Measurements from ENCODE around the gene N4BP2L1.

Gene N4BP2L1

DNA sequence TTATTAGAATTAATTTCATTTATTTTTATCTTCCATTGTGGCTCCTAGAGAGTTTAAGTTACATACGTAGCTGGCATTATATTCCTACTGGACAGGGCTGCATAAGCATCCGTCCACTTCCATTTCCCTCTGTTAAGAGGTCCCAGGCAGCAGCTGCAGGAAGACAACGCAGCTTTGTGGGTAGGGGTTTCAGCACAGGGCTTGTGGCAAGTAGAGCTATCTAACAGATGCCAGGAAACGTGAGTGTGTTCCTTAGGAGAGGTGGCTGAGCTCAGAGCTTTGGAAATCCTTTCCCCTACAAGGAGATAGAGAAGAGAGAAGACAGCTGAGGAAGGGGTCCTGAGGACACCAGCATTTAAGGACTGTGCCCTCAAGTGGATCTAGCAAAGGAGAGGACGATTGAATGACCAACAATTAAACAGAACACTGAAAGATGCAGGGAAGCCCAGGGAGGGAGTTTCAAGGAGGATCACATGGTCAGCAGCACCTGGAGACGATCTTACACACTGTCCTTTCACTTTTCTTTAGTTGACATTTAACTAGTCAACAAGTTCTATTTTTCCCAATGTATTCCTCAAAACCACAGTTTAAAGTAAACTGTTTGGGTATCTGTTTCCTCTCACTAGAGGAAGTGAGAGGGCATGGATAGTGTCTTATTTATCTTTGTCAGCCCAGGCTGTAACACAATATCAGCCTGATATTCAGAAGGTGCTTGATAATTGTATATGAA, 2.3 kb upstream of the N4BP2L1 start:
- DNase-seq: no peak

DNA sequence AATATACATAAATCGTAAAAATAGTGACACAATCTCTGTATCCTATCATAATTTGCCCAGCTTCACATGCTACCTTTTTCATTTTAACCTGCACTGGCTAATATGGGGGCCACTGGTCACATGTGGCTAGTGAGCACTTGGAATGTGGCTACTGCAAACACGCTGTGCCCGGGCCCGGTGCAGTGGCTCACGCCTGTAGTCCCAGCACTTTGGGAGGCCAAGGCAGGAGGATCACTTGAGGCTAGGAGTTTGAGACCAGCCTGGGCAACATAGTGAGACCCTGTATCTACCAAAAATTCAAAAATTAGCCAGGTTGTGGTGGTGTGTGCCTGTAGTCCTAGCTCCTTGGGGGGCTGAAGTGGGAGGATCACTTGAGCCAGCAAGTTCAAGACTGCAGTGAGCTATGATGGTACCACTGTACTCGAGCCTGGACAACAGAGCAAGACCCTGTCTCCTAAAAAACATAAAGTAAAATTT, 1.5 kb upstream of the N4BP2L1 start:
- no peak for DNase-seq

DNA sequence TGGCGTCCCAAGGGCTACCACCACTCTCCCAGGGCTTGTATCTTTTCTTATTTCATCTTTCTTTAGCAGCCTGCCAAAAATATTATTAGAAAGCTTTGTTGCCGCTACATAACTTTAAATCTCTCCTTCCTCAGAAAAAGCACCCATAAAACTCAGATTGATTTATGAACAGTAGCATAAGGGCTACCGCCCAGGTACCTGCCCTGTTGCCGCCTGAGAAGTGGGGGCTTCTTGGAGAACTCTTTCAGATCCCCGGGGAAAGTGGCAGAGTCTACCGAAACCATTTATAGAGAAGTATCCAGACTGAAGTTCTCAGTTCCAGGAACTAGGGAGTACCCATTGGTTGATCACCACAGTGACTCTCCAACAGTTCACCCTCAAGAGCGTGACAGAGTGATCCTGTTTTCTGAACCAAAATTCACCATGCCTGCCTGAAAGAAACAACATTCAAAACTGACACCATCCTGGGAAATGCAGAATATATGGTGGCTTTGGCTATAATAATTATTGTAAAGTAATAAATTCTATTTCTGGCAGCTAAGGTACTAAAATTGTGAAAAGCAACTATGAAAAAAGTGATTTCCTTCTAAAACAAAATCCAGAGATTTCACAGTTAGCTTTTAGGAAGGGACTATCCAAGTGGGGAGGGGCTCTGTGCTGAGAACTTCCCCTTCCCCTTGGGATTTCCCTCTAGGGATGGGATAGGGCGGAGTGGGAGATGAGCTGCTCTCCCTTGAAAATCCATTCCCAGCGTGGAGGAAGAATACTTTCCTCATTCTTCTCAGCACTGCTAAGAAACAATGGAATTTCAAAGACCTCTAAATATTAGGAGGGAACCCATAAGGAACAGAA, 877 bp upstream of the N4BP2L1 start:
- no peak for DNase-seq

DNA sequence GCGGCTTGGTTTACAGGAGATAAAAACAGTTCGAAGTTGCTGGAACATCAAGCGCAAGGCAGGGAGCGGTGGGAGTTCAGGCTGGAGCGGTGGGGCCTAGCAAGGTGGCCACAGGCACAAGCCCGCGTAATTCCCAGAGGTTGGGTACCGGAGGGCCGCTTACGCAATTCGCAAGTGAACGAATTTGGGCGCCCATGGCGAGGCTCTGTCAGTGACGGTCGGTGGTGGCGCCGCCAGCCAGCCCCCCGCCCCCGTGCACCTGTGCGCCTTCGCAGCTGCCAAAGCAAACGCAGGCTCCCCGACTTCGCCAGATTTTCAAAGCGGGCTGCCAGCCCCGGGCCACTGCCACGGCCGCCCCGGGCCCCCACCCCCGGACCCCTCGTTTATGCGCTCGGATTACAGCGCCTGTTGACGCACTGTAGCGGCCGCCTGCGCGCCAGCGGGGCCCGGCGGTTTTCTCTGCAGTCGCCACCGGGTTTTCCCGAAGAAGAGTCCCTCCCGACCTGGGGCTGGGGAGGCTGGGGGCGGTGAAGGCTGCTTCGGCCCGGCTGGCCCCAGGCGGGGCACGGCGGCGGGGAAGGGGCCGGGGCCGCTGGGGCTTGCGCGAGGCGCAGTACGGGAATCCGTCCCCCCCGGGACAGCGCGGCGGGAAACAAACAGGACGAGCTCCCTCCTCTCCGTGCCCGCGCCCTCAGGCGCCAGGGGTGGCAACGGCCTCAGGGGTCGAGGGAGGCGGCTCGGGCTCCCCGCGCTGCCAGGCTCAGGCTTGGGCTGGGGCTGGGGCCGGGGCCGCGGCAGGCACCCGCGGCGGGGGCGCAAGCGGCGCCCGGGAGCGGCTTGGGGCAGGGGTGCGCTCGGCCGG, 709 bp downstream of the N4BP2L1 start:
- peak; percentile 67 for DNase-seq

DNA sequence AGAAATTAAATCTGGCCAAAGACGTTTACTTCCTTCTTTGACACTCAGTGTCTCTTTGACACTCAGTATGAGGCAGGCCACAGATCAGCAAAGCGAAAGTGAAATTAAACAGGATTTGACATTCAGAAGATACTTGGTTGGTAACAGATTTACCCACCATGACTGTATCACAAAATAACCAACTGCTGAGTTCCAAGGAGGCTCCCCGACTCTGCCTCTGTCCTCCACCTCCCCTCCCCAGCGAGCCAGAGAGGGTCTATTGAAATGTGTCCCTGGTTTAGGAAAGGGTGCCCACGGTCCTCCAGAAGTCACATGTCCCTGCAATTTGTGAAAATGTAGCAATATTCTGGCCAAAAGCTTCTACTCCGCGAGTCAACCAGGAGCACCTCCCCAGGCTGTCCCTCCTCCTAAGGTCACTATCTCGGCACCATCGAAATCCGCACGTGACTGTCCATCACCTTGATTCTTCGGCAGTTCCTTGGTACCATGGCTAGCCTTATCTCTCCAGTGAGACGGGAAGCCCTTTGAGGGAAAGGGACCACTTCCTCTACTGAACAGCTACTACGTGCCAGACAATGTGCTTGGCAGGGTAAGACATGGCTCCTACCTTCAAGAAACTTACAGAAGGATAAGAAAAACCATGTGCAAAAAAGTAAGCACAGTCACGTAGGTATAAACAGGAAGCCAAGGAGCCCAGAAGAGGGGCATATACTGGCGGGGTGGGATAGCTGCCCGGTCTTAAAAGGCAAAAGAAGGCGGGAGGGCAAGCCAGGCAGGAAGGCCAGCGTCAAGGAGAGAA, 1.5 kb downstream of the N4BP2L1 start:
- peak; percentile 83 for DNase-seq

DNA sequence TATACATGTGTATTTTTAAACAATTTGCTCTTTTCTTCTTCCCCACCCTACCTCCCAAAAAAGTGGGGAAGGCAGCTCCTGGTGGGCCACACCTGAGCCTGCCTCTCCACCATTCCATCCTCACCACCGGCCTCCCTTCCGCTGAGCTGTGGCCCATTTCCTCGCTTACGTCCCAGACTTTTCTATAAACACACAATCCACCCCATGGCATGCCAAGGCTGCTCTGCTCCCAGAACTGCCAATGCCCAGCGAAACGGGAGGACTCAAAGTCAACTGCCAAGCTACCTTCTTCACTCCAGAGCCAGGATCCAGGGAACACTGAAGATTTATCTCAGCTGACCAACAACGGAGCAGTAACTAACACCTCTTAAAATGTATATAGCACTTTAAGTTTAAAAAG, 2.8 kb downstream of the N4BP2L1 start:
- no peak for DNase-seq

DNA sequence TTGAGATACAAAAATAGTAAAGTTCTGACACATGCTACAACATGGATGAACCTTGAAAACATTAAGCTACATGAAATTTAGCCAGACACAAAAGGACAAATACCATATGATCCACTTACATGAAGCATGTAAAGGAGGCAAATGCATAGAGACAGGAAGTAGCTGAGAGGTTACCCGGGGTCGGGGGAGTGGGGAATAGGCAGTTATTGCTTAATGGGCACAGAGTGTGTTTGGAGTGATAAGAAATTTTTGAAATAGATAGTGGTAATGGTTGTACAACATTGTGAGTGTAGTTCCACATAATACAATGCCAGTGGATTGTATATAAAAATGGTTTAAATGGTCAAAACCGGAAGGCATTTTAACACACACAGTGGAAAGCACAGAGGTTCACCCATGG, 4.3 kb downstream of the N4BP2L1 start:
- no peak for DNase-seq

DNA sequence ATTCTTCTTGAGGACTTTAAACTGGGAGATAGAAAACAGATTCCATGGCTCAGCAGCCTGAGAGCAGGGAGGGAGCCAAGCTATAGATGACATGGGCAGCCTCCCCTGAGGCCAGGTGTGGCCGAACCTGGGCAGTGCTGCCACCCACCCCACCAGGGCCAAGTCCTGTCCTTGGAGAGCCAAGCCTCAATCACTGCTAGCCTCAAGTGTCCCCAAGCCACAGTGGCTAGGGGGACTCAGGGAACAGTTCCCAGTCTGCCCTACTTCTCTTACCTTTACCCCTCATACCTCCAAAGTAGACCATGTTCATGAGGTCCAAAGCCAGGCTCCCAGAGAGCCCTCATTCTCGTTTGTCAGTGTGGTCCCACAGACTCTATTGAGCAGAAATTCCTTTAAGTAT, 8.1 kb downstream of the N4BP2L1 start:
- no peak for DNase-seq

DNA sequence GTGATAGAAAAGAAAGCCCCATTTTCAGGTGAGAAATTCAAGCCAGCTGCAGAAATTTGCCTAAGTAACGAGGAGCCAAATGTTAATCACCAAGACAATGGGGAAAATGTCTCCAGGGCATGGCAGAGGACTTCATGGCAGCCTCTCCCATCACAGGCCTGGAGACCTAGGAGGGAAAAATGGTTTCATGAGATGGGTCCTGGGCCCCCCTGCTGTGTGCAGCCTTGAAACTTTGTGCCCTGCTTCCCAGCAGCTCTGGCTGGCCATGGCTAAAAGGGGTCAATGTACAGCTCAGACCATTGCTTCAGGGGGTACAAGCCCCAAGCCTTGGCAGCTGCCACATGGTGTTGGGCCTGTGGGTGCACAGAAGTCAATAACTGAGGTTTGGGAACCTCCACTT, 9.9 kb downstream of the N4BP2L1 start:
- DNase-seq: no peak

DNA sequence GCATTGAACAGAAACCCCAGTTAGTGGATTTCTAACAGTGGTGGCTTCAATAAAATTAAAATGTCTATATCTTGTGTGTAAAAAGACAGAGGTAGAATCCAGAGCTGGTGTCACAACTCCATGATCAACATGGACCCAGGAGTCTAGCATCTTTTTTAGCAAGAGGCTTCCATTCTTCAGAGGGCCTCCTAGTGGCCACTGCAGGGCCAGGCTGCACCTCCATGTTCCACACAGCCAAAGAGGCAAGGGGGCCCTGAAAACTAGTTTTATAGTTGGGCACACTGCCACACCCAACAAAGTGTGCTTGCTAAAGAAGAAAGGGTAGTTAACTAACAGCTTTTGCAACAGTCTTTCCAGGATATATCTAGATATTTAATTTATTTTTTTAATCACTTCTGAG, 12.9 kb downstream of the N4BP2L1 start:
- peak; percentile 20 for DNase-seq

DNA sequence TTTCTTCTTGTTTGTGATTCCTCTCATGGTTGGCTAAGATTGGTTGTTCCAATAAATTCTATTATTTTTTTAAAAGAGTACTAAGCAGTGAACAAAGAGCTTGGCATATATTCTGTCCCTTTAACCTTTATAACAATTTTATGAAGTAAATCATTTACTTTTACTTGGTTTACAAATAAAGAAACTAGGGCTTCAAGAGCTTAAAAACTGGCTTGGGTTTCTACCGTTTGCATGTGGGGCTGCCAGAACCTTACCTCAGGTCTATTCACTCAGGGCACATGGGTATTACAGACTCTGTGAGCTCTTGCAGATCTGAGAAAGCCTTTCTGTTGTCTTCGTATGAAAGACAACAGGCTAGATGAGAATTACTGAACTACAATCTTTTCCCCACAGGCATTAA, 13.3 kb downstream of the N4BP2L1 start:
- no peak for DNase-seq

DNA sequence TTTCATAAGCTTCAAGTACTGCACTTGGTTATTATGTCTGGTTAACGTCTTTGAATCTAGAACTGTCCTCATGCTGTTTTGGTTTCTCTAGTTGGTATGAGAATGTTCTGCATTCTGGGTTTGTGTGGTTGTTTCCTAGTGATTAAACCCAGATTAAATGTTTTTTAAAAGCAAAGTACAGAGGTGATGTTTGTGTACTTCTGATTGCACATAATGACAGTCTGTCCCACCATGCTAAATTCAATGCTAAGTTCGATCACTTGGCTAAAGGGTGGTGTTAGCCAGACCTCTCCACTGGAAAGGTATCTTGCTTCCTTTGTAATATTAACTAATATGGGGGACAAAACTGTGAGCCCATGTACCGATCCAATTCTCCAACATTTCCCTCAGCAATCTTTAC, 14.6 kb downstream of the N4BP2L1 start:
- DNase-seq: no peak

DNA sequence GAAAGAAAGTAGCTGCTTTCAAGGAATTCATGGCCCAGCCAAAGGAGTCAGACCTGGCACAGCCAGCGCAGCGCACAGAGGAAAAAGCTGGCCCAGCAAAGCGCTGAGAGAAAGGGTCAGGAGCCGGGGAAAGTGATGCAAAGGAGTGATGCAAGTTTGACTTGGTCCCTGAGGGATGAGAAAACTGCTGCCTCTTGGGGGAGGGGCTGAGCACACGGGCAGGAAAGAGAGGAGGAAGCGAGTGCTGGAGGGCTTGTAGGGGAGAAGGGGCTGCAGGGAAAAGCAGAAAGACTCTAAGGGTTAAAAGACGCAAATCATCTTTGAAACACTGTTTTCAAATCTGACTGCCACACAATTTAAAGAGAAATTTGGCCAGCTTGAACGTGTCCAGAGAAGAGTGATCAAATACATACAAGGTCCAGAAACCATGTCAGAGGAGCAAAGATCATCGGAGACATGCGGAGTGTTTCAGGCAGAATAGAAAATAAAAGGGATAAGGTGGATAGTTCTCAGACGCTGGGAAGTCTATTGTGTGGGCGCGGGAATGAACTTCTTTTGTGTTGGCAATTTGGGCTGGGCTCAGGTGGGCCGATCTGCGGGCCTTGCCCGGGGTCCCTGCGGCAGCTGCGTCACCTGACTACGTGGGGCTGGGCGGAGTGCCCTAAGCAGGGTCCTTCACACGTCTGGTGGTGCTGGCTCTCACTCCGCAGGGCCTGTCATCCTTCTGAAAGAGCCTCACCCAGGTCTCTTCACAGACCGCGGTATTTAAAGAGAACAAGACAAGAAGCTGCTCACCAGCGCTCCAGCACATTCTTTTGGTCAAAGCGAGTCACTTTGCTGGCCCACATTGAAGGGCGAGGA, 18.1 kb downstream of the N4BP2L1 start:
- no peak for DNase-seq

DNA sequence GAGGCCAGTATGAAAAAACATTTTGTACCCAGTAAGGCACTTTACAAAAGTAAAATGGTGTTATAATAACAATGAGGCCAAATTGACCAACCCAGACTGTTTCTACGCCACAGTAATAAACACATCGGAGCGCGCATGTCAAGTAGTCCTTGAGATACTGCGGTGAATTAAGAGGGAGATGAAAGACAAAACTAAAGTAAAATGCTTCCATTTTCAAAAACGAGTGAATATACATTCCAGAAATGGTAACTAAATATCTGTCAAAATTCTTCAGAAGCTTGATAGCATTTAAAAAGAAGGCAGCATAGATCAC, 19.0 kb downstream of the N4BP2L1 start:
- DNase-seq: no peak

DNA sequence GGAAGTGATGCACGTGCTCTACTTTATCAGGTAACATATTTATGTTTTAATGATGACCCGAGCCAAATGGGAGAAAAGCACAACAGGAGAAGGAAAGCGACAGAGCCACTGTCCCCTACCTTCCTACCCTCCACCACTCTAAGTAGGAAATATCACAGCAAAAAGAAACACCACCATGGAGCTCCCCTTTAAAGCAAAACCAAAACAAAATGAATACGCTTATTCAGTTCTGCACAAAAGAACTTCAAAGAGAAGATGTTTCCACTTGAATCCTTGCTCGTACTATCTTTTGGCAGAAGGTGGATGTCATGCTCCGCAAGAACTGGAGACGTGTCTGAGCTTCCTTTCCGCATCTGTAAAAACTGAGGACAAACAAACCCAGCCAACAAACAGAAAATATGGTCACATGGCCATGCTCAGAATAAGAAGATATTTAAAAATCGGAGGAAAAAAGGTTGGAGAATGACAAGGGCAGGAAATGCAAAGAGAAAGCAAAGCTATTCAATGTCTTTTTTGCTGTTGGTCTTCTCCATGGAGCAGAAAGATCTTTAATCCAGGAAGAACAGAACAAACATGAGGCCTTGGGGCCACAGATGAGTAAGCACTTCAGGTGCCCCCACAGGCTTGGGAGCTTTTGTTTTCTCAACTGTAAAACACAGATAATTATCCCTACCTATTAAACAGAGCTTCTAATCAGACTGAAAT, 19.5 kb downstream of the N4BP2L1 start:
- no peak for DNase-seq

DNA sequence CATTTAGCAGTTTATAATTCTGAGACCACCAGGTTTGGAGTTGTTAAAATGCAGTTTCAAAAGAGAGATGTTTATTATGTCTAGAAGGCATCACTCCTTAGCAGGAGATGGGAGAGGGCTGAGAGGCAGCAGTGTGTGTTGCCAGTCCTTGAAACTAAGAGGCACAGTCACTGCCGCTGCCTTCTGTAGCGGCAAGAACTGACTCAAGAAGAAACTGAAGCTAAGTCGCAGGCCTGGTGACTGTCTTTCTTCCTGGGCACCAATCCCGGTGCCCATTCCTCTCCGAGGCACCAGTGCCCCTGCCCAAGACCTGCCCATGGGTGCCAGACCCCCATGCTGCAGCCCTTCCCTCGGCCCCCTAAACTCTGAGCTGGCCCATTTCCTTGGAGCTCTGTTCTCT, 20.1 kb downstream of the N4BP2L1 start:
- peak; percentile 60 for DNase-seq

DNA sequence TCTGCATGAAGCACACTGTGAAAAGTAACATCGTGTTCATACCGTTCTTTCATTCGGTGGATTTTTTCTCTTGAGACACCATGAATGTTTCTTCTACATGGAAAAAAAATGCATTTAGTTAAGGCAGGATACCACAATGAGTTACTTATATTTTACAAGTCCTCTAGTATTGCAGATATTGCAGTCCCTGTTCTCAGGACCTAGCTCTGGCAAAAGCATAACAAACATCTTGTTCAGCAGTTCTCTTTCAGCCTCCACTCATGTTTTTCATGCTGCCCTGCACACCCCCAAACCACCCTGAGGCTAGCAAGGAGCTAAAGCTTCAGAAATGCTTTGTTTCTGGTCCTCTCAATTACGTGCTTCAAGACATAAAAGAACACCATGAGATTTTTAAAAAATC, 24.8 kb downstream of the N4BP2L1 start:
- no peak for DNase-seq

DNA sequence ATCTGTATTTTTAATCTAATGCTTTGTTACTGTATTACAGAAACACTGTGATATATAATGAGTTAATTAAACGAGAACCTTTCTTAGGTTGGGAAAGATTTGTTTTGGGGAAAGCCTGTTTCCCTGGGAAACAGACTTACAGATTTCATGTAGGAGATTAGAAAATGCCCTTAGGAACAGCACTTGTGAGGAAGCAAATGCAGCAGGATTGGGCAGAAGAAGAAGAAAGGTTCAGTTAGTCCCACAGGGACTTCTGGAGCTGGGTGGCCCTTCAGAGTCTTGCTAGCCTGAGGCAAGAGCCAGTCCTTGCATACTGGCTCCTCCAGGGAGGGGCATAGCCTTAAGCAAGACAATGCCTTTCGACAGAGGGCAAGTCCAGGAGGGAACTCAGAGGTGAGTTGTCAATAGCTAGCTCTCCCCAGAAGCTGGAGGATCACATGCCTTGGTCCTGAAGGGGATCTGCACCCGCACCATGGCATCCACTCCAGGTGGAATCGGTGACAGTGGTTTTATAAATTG, 36.8 kb downstream of the N4BP2L1 start:
- DNase-seq: no peak

DNA sequence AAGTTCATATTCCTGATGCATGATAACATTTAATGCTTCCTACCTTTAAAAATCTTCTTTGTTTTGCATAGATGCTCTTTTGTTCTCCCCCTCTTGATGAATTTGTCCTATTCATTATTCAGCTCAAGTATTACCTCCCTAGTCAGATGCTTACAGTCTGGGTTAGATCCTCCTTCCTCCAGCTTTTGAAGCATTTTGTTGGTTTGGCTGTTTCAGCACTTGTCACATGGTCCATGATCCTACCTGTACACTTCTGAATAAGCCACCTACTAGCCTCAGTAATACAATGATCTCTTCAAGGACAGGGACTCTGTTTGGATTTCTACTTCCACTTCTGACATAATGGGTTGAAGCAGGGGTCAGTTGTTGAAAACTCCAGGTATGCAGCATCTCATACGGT, 37.4 kb downstream of the N4BP2L1 start:
- DNase-seq: no peak

DNA sequence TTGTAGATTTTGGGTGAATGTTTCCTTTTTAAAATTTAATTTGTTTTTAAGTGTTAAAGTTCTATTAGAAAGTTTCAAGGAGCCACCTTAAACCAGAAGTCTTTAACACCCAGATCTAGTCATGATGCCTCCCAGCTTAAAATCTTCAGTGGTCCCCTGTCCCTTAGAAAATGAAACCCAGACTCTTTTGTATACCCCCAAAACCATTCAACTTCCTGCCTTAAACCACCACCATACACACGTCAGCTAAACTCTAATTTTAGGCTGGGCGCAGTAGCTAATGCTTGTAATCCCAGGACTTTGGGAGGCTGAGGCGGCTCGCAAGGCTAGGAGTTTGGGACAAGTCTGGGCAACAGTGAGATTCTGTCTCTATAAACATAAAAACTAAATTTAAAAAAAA, 37.9 kb downstream of the N4BP2L1 start:
- DNase-seq: no peak

DNA sequence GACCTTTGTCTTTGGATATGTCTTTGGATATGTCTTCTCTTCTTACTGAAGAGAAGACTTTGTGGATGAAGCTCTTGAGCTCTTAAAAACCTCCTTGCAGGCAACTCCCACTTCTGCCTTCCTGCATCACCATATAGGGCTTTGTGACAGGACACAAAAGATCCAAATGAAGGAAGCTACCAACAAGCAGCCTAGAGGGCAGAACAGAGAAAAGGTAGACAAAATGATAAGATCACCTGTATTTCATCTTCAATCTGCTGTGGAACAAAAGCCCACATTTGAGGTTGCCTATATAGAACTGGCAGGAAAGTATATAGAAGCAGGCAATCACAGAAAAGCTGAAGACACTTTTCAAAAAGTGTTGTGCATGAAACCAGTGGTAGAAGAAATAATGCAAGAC, 42.5 kb downstream of the N4BP2L1 start:
- DNase-seq: no peak
